GM12865 (cell line): ENCODE measurements around the gene ATG4C.

ENCODE experiments used
- DNase-seq: peaks from one replicate; pipeline ENCODE4 v3.0.0; 2010; ENCODE audit warnings: low read depth
- H3K4me3 ChIP-seq: 2 replicates; pipeline ENCODE4 v1.5.1; 2011; ENCODE audit warnings: mild to moderate bottlenecking, low read depth, low read length, control low read depth
- CTCF ChIP-seq: IDR thresholded peaks from 2 replicates; pipeline ENCODE4 v1.5.1; 2011; ENCODE audit warnings: low read length, control low read depth, low read depth, inconsistent platforms; ENCODE audit not compliant: insufficient read depth; ENCODE audit errors: missing control alignments

ATG4C gene

GRCh38 chr1:62908168-62908695, 124.3 kb downstream of the ATG4C start:
- TF ChIP-seq CTCF, result no peak
- no peak for DNase-seq
- H3K4me3 ChIP-seq, result no peak overlapping the region

GRCh38 chr1:62912028-62912638, 128.2 kb downstream of the ATG4C start:
- DNase-seq, result peak; percentile 8

More at GRCh38 chr1:62912028-62912638, 128.2 kb downstream of the ATG4C start:
- peak; percentile 70 for TF ChIP-seq CTCF
- no peak overlapping the region for H3K4me3 ChIP-seq
